Ishikawa (cell line): ENCODE results near the gene RBM19.

Source experiments
- CEBPB ChIP-seq: IDR thresholded peaks from 2 replicates; pipeline ENCODE4 v1.6.1; 2012
- CREB1 ChIP-seq: IDR thresholded peaks from 2 replicates; pipeline ENCODE4 v1.6.1; 2012; ENCODE audit warnings: low read depth
- EGR1 ChIP-seq: IDR thresholded peaks from 2 replicates; pipeline ENCODE4 v1.6.1; 2012
- EP300 ChIP-seq: IDR thresholded peaks from 2 replicates; pipeline ENCODE4 v1.6.1; 2012; ENCODE audit warnings: borderline replicate concordance
- FOXM1 ChIP-seq: IDR thresholded peaks from 2 replicates; pipeline ENCODE4 v1.6.1; 2012; ENCODE audit warnings: low read depth, borderline replicate concordance
- NFIC ChIP-seq: IDR thresholded peaks from 2 replicates; pipeline ENCODE4 v1.6.1; 2012
- RAD21 ChIP-seq: IDR thresholded peaks from 2 replicates; pipeline ENCODE4 v1.6.1; 2012; ENCODE audit warnings: low read depth
- TAF1 ChIP-seq: IDR thresholded peaks from 2 replicates; pipeline ENCODE4 v1.6.1; 2012; ENCODE audit warnings: low read depth, mild to moderate bottlenecking
- TCF12 ChIP-seq: IDR thresholded peaks from 2 replicates; pipeline ENCODE4 v1.6.1; 2012; ENCODE audit warnings: low read depth
- TEAD4 ChIP-seq: IDR thresholded peaks from 2 replicates; pipeline ENCODE4 v1.6.1; 2012
- YY1 ChIP-seq: IDR thresholded peaks from 2 replicates; pipeline ENCODE4 v1.6.1; 2012; ENCODE audit warnings: low read depth
- ZBTB7A ChIP-seq: IDR thresholded peaks from 2 replicates; pipeline ENCODE4 v1.6.1; 2012; ENCODE audit warnings: low read depth
- TF ChIP-seq, protein P1 (sequence below): IDR thresholded peaks from 2 replicates; pipeline ENCODE4 v1.6.1; 2012
- TF ChIP-seq, protein P2 (sequence below): IDR thresholded peaks from 2 replicates; pipeline ENCODE4 v1.6.1; 2012; ENCODE audit warnings: low read depth, mild to moderate bottlenecking
- TF ChIP-seq, protein P3 (sequence below): IDR thresholded peaks from 2 replicates; pipeline ENCODE4 v1.6.1; 2012

The RBM19 gene

DNA sequence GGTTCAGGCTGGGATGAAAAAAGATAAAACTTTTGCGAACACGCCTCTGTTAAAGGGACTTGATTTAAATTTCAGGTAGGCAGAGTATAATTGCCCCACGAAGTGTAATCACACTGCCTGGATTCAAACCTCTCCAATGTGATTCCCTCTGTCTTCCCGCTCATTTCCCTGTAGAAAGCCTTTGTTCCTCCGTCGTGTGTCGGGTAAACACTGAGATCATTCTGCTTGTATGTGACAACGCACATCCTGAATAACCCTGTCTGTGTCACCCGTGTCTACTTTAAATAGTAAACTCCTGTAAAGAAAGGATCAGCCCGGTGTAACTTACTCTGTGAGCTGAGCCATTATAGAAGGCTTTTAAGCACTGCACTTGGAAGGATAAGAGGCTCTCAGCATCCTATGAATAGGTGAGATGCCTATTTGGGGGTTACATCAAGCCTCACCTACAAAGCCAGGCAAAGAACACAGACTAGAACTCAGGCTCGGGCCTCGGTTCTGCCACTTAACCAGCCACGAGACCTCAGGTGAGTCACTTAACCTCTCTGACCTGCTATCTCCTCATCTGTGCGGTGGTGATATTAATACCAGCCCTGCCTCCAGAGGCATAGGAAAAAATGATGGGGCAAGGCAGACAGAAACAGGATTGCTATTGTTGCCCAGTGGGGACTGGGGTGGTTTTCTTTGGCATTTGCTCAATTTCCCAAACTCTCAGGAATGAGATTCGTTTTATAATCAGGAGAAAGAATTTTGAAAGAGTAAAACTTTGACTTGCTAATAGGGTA, 74.2 kb downstream of the RBM19 start:
- TF ChIP-seq YY1, result no peak
- no peak for TF ChIP-seq TAF1
- no peak for TF ChIP-seq CREB1
- no peak for TF ChIP-seq CEBPB
- TF ChIP-seq TEAD4, result no peak
- TF ChIP-seq, protein P1, sequence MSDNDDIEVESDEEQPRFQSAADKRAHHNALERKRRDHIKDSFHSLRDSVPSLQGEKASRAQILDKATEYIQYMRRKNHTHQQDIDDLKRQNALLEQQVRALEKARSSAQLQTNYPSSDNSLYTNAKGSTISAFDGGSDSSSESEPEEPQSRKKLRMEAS, result no peak
- no peak for TF ChIP-seq EP300
- TF ChIP-seq RAD21, result no peak
- no peak for TF ChIP-seq NFIC
- TF ChIP-seq FOXM1, result no peak
- TF ChIP-seq EGR1, result no peak
- TF ChIP-seq, protein P2, sequence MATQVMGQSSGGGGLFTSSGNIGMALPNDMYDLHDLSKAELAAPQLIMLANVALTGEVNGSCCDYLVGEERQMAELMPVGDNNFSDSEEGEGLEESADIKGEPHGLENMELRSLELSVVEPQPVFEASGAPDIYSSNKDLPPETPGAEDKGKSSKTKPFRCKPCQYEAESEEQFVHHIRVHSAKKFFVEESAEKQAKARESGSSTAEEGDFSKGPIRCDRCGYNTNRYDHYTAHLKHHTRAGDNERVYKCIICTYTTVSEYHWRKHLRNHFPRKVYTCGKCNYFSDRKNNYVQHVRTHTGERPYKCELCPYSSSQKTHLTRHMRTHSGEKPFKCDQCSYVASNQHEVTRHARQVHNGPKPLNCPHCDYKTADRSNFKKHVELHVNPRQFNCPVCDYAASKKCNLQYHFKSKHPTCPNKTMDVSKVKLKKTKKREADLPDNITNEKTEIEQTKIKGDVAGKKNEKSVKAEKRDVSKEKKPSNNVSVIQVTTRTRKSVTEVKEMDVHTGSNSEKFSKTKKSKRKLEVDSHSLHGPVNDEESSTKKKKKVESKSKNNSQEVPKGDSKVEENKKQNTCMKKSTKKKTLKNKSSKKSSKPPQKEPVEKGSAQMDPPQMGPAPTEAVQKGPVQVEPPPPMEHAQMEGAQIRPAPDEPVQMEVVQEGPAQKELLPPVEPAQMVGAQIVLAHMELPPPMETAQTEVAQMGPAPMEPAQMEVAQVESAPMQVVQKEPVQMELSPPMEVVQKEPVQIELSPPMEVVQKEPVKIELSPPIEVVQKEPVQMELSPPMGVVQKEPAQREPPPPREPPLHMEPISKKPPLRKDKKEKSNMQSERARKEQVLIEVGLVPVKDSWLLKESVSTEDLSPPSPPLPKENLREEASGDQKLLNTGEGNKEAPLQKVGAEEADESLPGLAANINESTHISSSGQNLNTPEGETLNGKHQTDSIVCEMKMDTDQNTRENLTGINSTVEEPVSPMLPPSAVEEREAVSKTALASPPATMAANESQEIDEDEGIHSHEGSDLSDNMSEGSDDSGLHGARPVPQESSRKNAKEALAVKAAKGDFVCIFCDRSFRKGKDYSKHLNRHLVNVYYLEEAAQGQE, result no peak
- TF ChIP-seq, protein P3, sequence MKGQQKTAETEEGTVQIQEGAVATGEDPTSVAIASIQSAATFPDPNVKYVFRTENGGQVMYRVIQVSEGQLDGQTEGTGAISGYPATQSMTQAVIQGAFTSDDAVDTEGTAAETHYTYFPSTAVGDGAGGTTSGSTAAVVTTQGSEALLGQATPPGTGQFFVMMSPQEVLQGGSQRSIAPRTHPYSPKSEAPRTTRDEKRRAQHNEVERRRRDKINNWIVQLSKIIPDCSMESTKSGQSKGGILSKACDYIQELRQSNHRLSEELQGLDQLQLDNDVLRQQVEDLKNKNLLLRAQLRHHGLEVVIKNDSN, result no peak
- no peak for TF ChIP-seq TCF12
- TF ChIP-seq ZBTB7A, result no peak

DNA sequence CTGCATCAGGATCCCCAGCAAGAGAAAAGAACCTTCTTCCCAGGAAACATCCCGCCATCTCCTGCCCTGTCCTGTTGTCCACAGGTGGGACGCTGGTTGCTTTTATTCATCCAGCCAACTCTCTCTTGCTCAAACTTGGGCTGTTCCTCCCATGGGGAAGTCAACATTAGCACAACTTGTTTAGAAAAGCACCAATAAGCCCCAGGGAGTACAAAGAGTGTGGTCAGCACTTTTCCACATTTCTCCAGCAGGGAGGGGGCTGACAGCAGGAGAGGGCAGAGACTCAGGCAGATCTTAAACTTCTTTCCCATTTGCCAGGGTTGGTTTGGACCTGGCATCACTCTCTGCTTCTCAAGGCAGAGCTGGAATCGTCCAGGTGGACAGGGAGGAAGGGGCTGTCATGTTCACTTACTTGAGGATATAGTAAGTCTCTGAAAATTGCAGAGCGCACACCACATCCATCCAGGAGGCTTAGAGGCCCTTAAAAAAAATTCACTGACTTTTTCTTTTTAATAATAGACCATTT, 74.9 kb downstream of the RBM19 start:
- TF ChIP-seq CEBPB (no peak), TAF1 (no peak), FOXM1 (no peak), YY1 (no peak)
- TF ChIP-seq, protein P1, result no peak

DNA sequence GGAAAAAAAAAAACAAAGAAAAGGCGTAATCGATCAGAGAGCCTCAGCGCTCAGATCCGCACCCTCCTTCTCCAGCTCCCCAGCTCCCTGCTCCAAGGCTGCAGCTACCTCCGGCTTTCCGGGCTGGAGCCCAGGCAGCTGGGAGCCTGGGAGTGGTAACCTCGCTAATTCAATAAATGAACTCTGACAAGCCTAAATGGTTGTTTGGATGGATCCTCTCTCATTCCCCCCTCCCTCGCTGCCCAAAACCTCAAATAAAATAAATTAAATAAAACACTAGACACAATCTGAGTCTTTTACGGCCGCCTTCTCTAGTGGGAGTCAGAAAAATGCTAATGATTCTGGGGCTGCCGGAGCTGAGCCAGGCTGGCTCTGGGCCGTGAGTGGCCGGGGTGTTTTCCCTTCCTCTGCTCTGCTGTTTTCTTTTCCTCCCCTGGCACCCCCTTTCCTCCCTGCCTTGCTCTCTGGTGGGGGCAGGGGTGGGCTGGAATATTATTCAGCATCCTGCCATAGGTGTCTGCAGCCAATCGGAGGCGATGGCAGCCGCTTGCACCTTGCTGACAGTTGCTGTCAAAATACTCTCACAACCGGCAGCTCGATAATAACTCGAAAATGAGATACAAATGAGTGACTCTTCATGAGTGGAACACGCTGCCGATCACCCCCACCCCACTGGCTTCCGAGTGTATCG, 76.1 kb downstream of the RBM19 start:
- TF ChIP-seq EGR1, result no peak
- TF ChIP-seq YY1, result no peak
- TF ChIP-seq, protein P3, result no peak
- TF ChIP-seq EP300, result no peak
- no peak for TF ChIP-seq ZBTB7A
- TF ChIP-seq TEAD4, result no peak
- no peak for TF ChIP-seq CEBPB
- TF ChIP-seq TAF1, result no peak
- no peak for TF ChIP-seq FOXM1

DNA sequence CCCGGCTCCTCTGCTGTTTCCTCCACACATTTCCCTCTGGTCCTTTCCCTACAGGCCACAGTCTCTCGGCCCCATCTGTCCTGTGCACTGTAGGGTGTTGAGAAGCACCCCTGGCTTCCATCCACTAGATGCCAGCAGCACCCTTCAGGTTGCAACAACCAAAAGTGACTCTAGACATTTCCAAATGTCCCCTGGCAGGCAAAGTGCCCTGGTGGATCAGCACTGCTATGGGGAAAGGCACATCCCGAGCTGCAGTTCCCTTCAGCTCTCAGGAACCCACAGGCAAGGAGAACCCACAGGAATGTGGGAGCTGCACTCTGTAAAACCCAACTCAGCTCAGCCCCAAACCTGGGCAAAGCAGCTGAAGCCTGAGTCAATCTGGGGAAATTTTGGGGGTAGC, 77.0 kb downstream of the RBM19 start:
- TF ChIP-seq TAF1, result no peak
- TF ChIP-seq, protein P3, result no peak
- no peak for TF ChIP-seq TCF12
- no peak for TF ChIP-seq FOXM1
- TF ChIP-seq, protein P2, result no peak
- no peak for TF ChIP-seq EP300
- TF ChIP-seq ZBTB7A, result no peak
- no peak for TF ChIP-seq CEBPB
- TF ChIP-seq TEAD4, result no peak
- no peak for TF ChIP-seq CREB1
- TF ChIP-seq YY1, result no peak
- TF ChIP-seq, protein P1, result no peak
- no peak for TF ChIP-seq RAD21
- TF ChIP-seq EGR1, result no peak
- TF ChIP-seq NFIC, result no peak
